ENCODE measurements around the gene ROBO1.

DNA sequence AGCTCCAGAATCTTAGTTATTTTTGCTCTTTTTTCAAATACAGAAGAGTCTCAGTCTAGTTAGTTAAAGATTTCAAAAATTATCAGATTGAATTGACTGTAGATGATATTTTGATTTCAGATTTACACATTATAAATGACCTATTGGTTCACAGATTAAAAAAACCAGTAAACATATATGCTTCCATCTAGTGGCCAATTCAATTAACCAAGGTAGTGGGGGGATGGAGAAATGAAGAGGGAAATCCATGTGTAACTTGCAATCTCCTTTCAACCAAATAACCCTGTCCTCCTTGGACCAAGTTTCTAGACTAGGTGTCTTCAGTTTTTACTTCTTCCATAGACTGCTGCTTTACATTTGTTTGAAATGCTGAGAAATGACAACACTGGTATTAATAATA lies 789.8 kb downstream of the ROBO1 start:
- TF ChIP-seq CHD4 (IDR thresholded peaks at IDR 0.05; ENCODE audit: borderline replicate concordance, low read length) (no peak), ATF1 (CRISPR knock-in tag; IDR thresholded peaks at IDR 0.05) (no peak), RFXAP (CRISPR knock-in tag; IDR thresholded peaks at IDR 0.05; ENCODE audit: borderline replicate concordance) (no peak)
- TF ChIP-seq, protein P1, sequence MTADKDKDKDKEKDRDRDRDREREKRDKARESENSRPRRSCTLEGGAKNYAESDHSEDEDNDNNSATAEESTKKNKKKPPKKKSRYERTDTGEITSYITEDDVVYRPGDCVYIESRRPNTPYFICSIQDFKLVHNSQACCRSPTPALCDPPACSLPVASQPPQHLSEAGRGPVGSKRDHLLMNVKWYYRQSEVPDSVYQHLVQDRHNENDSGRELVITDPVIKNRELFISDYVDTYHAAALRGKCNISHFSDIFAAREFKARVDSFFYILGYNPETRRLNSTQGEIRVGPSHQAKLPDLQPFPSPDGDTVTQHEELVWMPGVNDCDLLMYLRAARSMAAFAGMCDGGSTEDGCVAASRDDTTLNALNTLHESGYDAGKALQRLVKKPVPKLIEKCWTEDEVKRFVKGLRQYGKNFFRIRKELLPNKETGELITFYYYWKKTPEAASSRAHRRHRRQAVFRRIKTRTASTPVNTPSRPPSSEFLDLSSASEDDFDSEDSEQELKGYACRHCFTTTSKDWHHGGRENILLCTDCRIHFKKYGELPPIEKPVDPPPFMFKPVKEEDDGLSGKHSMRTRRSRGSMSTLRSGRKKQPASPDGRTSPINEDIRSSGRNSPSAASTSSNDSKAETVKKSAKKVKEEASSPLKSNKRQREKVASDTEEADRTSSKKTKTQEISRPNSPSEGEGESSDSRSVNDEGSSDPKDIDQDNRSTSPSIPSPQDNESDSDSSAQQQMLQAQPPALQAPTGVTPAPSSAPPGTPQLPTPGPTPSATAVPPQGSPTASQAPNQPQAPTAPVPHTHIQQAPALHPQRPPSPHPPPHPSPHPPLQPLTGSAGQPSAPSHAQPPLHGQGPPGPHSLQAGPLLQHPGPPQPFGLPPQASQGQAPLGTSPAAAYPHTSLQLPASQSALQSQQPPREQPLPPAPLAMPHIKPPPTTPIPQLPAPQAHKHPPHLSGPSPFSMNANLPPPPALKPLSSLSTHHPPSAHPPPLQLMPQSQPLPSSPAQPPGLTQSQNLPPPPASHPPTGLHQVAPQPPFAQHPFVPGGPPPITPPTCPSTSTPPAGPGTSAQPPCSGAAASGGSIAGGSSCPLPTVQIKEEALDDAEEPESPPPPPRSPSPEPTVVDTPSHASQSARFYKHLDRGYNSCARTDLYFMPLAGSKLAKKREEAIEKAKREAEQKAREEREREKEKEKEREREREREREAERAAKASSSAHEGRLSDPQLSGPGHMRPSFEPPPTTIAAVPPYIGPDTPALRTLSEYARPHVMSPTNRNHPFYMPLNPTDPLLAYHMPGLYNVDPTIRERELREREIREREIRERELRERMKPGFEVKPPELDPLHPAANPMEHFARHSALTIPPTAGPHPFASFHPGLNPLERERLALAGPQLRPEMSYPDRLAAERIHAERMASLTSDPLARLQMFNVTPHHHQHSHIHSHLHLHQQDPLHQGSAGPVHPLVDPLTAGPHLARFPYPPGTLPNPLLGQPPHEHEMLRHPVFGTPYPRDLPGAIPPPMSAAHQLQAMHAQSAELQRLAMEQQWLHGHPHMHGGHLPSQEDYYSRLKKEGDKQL (CRISPR knock-in tag; IDR thresholded peaks at IDR 0.05; ENCODE audit: low read depth) = no peak
- TF ChIP-seq, protein P2, sequence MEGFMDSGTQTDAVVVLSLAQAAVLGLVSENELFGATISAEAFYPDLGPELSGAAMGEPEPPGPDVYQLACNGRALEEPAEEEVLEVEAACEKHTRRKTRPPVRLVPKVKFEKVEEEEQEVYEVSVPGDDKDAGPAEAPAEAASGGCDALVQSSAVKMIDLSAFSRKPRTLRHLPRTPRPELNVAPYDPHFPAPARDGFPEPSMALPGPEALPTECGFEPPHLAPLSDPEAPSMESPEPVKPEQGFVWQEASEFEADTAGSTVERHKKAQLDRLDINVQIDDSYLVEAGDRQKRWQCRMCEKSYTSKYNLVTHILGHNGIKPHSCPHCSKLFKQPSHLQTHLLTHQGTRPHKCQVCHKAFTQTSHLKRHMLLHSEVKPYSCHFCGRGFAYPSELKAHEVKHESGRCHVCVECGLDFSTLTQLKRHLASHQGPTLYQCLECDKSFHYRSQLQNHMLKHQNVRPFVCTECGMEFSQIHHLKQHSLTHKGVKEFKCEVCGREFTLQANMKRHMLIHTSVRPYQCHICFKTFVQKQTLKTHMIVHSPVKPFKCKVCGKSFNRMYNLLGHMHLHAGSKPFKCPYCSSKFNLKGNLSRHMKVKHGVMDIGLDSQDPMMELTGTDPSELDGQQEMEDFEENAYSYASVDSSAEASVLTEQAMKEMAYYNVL (CRISPR knock-in tag; IDR thresholded peaks at IDR 0.05; ENCODE audit: borderline replicate concordance) = no peak
